HG02870 (cell line): ENCODE measurements around the gene CWH43.
"Not testable (repeated sequence)": the region's sequence is repeated elsewhere in the genome, so short reads cannot be mapped to it uniquely, and the experiment has no call there.

Experiments
- ATAC-seq: cut with Tn5 transposase; IDR thresholded peaks from one replicate; pipeline ENCODE4 v1.9.1; 2021; ENCODE audit warnings: mild to moderate bottlenecking, moderate library complexity; ENCODE audit not compliant: unreplicated experiment

Gene CWH43

GRCh38 chr4:49096215-49096614, 110.1 kb downstream of the CWH43 start:
- ATAC-seq, result not testable (repeated sequence)

GRCh38 chr4:49096627-49097026, 110.6 kb downstream of the CWH43 start:
- not testable (repeated sequence) for ATAC-seq

GRCh38 chr4:49097071-49097470, 111.0 kb downstream of the CWH43 start:
- ATAC-seq, result not testable (repeated sequence)

- ATAC-seq, result not testable (repeated sequence)
These were observed 111.4 kb downstream of the CWH43 start for GRCh38 chr4:49097505-49097904.

GRCh38 chr4:49098034-49098759, 112.1 kb downstream of the CWH43 start:
- not testable (repeated sequence) for ATAC-seq

GRCh38 chr4:49099831-49100444, 113.9 kb downstream of the CWH43 start:
- not testable (repeated sequence) for ATAC-seq

GRCh38 chr4:49102344-49102898, 116.3 kb downstream of the CWH43 start:
- ATAC-seq, result peak; percentile 26

- peak; percentile 18 for ATAC-seq
These were observed 117.5 kb downstream of the CWH43 start for GRCh38 chr4:49103436-49104136.

GRCh38 chr4:49104231-49104930, 118.3 kb downstream of the CWH43 start:
- not testable (repeated sequence) for ATAC-seq

- not testable (repeated sequence) for ATAC-seq
These were observed 119.3 kb downstream of the CWH43 start for GRCh38 chr4:49105248-49105904.

GRCh38 chr4:49107262-49107661, 121.2 kb downstream of the CWH43 start:
- not testable (repeated sequence) for ATAC-seq

GRCh38 chr4:49108183-49108978, 122.3 kb downstream of the CWH43 start:
- peak; percentile 25 for ATAC-seq

- ATAC-seq, result peak; percentile 29
These were observed 123.6 kb downstream of the CWH43 start for GRCh38 chr4:49109567-49110166.

- peak; percentile 46 for ATAC-seq
These were observed 124.5 kb downstream of the CWH43 start for GRCh38 chr4:49110579-49110978.
